Suprapubic skin (tissue), 4 donors: ENCODE measurements around the gene UBE3A. TPM values are rescaled to one million over a fixed set of nuclear protein-coding genes. Genes with fewer than 3 reads are reported as not detected.

Experiments
- DNase-seq, 2 donors: peaks; one replicate each; pipeline ENCODE4 v3.0.0-alpha.2; 2019; ENCODE audit warnings: low spot score in 2 of 2
- H3K27ac ChIP-seq: fragments of 200-600 bp; sonication (generic); one replicate; pipeline ENCODE4 v1.5.1; 2019
- H3K27me3 ChIP-seq: fragments of 200-600 bp; sonication (generic); one replicate; pipeline ENCODE4 v1.5.1; 2019
- H3K36me3 ChIP-seq: fragments of 200-600 bp; sonication (generic); one replicate; pipeline ENCODE4 v1.5.1; 2019
- H3K4me1 ChIP-seq: fragments of 200-600 bp; sonication (generic); one replicate; pipeline ENCODE4 v1.5.1; 2019
- H3K4me3 ChIP-seq: fragments of 200-600 bp; sonication (generic); one replicate; pipeline ENCODE4 v1.5.1; 2019; ENCODE audit warnings: mild to moderate bottlenecking
- H3K9me3 ChIP-seq: fragments of 200-600 bp; sonication (generic); one replicate; pipeline ENCODE4 v1.5.1; 2019
- CTCF ChIP-seq, 2 donors: fragments of 200-600 bp in 1 of 2; fragments of 450-650 bp in 1 of 2; sonication (generic) in 1 of 2; IDR thresholded peaks; one replicate each; pipeline ENCODE4 v1.5.1; 2016 to 2019; ENCODE audit warnings: antibody characterized with exemption in 2 of 2, mild to moderate bottlenecking in 1 of 2, moderate library complexity in 1 of 2
- EP300 ChIP-seq: sonication (generic); formaldehyde crosslinking; IDR thresholded peaks from one replicate; pipeline ENCODE4 v1.6.1; 2017; ENCODE audit warnings: antibody characterized with exemption
- POLR2A ChIP-seq, 2 donors: fragments of 450-650 bp; IDR thresholded peaks; one replicate each; pipeline ENCODE4 v1.6.1; 2017; ENCODE audit warnings: antibody characterized with exemption in 2 of 2, mild to moderate bottlenecking in 2 of 2, moderate library complexity in 2 of 2
- POLR2AphosphoS5 ChIP-seq, 3 donors: sonication (generic); formaldehyde crosslinking; IDR thresholded peaks; one replicate each; pipeline ENCODE4 v1.6.1; 2017; ENCODE audit warnings: antibody characterized with exemption in 3 of 3
- WGBS: methylation state at CpG from one replicate; pipeline ENCODE4 v1.1.5; 2018; 5-methylcytosine and 5-hydroxymethylcytosine counted together
- total RNA-seq, 4 donors: library from RNA; depleted of rRNA; stranded (reverse); fragments of >200 nt; gene quantifications; one replicate each; pipeline ENCODE4 v1.1.0, GENCODE V29; 2016

The UBE3A gene
- total RNA-seq, 4 donors from 2014 or later, result 64.0 to 100 (median 85.0) TPM

GRCh38 chr15:25406261-25406660 lies 32.6 kb downstream of the UBE3A start:
- no peaks in the 10 kb centered on the region for H3K9me3 ChIP-seq
- 62% methylated on average over 1 of the region's 1 CpG for WGBS
- peaks cover 48% of the 10 kb centered on the region for H3K4me1 ChIP-seq
- H3K27ac ChIP-seq, result no peak overlapping the region
- peaks cover 26% of the 10 kb centered on the region for H3K36me3 ChIP-seq
- no peak for DNase-seq
- TF ChIP-seq POLR2AphosphoS5 (IDR thresholded peaks at IDR 0.05), result no peak
- H3K4me3 ChIP-seq, result no peak overlapping the region
- no peaks in the 10 kb centered on the region for H3K27me3 ChIP-seq

- TF ChIP-seq EP300 (no peak), POLR2A (IDR thresholded peaks at IDR 0.05) (no peak), CTCF (IDR thresholded peaks at IDR 0.05) (no peak), POLR2AphosphoS5 (IDR thresholded peaks at IDR 0.05) (no peak)
- WGBS, result 96% methylated on average over 2 of the region's 2 CpGs
- Histone ChIP-seq H3K36me3 (peaks cover 26% of the 10 kb centered on the region), H3K9me3 (no peaks in the 10 kb centered on the region), H3K27me3 (no peaks in the 10 kb centered on the region), H3K4me1 (peaks cover 25% of the 10 kb centered on the region), H3K27ac (no peak overlapping the region), H3K4me3 (no peak overlapping the region)
- DNase-seq, result no peak
Measured at GRCh38 chr15:25403771-25404170, 35.1 kb downstream of the UBE3A start.

- WGBS, result 82% methylated on average over 1 of the region's 2 CpGs
- Histone ChIP-seq H3K27me3 (no peaks in the 10 kb centered on the region), H3K27ac (no peak overlapping the region), H3K4me3 (no peak overlapping the region), H3K4me1 (peaks cover 12% of the 10 kb centered on the region), H3K9me3 (no peaks in the 10 kb centered on the region), H3K36me3 (peaks cover 26% of the 10 kb centered on the region)
- no peak for DNase-seq
- TF ChIP-seq POLR2A (IDR thresholded peaks at IDR 0.05) (no peak), EP300 (no peak), POLR2AphosphoS5 (IDR thresholded peaks at IDR 0.05) (no peak), CTCF (IDR thresholded peaks at IDR 0.05) (no peak)
Measured at GRCh38 chr15:25402342-25402741, 36.5 kb downstream of the UBE3A start.

GRCh38 chr15:25401501-25401900 lies 37.3 kb downstream of the UBE3A start:
- Histone ChIP-seq H3K27me3 (no peaks in the 10 kb centered on the region), H3K4me3 (no peak overlapping the region), H3K4me1 (peaks cover 14% of the 10 kb centered on the region), H3K27ac (no peak overlapping the region), H3K36me3 (peaks cover 26% of the 10 kb centered on the region), H3K9me3 (no peaks in the 10 kb centered on the region)
- DNase-seq, result no peak
- no peak for TF ChIP-seq POLR2A (IDR thresholded peaks at IDR 0.05)

- peaks cover 10% of the 10 kb centered on the region for H3K36me3 ChIP-seq
- TF ChIP-seq POLR2AphosphoS5 (IDR thresholded peaks at IDR 0.05) (no peak), EP300 (no peak), CTCF (IDR thresholded peaks at IDR 0.05) (no peak), POLR2A (IDR thresholded peaks at IDR 0.05) (no peak)
- peaks cover 18% of the 10 kb centered on the region for H3K4me1 ChIP-seq
- H3K27ac ChIP-seq, result no peak overlapping the region
- H3K27me3 ChIP-seq, result no peaks in the 10 kb centered on the region
- DNase-seq, result no peak
- no peak overlapping the region for H3K4me3 ChIP-seq
- H3K9me3 ChIP-seq, result no peaks in the 10 kb centered on the region
Measured at GRCh38 chr15:25397100-25397499, 41.7 kb downstream of the UBE3A start.

- H3K27me3 ChIP-seq, result no peaks in the 10 kb centered on the region
- whole genome bisulfite sequencing, result 85% methylated on average over 2 of the region's 2 CpGs
- TF ChIP-seq CTCF (IDR thresholded peaks at IDR 0.05), result no peak
- no peak for TF ChIP-seq POLR2A (IDR thresholded peaks at IDR 0.05)
- H3K27ac ChIP-seq, result no peak overlapping the region
- peaks cover 4% of the 10 kb centered on the region for H3K36me3 ChIP-seq
- peaks cover 23% of the 10 kb centered on the region for H3K4me1 ChIP-seq
- no peak overlapping the region for H3K4me3 ChIP-seq
- DNase-seq, result no peak
- no peaks in the 10 kb centered on the region for H3K9me3 ChIP-seq
Measured at GRCh38 chr15:25394898-25395297, 43.9 kb downstream of the UBE3A start.
